H1 (cell line): ENCODE results near the gene VWF. TPM values are rescaled to one million over a fixed set of nuclear protein-coding genes. Genes with fewer than 3 reads are reported as not detected.

Experiments
- CTCF ChIA-PET: fragments of 300-600 bp; sonication (Branson Sonifier 250); formaldehyde crosslinking; loops from one replicate; lab custom pipeline; 2021; ENCODE audit not compliant: partially characterized antibody; lab: Charles Lee
- POLR2A ChIA-PET: fragments of 300-600 bp; sonication (Branson Sonifier 250); formaldehyde crosslinking; loops from one replicate; lab custom pipeline; 2021; ENCODE audit warnings: inconsistent platforms; ENCODE audit not compliant: partially characterized antibody; lab: Charles Lee
- DNase-seq, 2 experiments: peaks; one replicate each; pipeline versions ENCODE4 v3.0.0 to v3.0.0-alpha.2; 2010 to 2022; ENCODE audit warnings: low spot score in 2 of 2, low read depth in 1 of 2, mixed read lengths in 1 of 2
- FAIRE-seq: peaks from 2 replicates; lab custom pipeline; 2011; peaks lifted over from hg19 to GRCh38; lab: Jason Lieb, UNC
- H2AFZ ChIP-seq: 2 replicates; pipeline ENCODE4 v1.8.1; 2012; ENCODE audit warnings: low read length, inconsistent platforms
- H2AK5ac ChIP-seq: 2 replicates; pipeline ENCODE4 v1.6.1; 2013; ENCODE audit warnings: low read depth, low read length
- H2BK120ac ChIP-seq: replicated peaks from 2 replicates; pipeline ENCODE3; 2013; ENCODE audit warnings: low read depth, low read length, inconsistent platforms
- H2BK12ac ChIP-seq: 2 replicates; pipeline ENCODE4 v1.6.1; 2013; ENCODE audit warnings: low read depth, low read length
- H2BK15ac ChIP-seq: 2 replicates; pipeline ENCODE4 v1.6.1; 2013; ENCODE audit warnings: low read length
- H2BK20ac ChIP-seq: 2 replicates; pipeline ENCODE4 v1.6.1; 2013; ENCODE audit warnings: low read length
- H2BK5ac ChIP-seq: 2 replicates; pipeline ENCODE4 v1.6.1; 2013; ENCODE audit warnings: low read depth, low read length
- H3K14ac ChIP-seq: 2 replicates; pipeline ENCODE4 v1.6.1; 2013; ENCODE audit warnings: inconsistent platforms; ENCODE audit not compliant: insufficient read length
- H3K18ac ChIP-seq: 2 replicates; pipeline ENCODE4 v1.6.1; 2013; ENCODE audit warnings: low read length; ENCODE audit errors: extremely low read depth
- H3K23ac ChIP-seq: 2 replicates; pipeline ENCODE4 v1.6.1; 2013; ENCODE audit warnings: inconsistent platforms; ENCODE audit not compliant: insufficient read length
- H3K23me2 ChIP-seq: 2 replicates; pipeline ENCODE4 v1.6.1; 2013; ENCODE audit warnings: low read depth, low read length
- H3K27ac ChIP-seq: 2 replicates; pipeline ENCODE4 v1.6.1; 2011; ENCODE audit warnings: low read depth, low read length, inconsistent platforms
- H3K27me3 ChIP-seq, 4 experiments: replicated peaks in 1 of 4; 1 replicate in 1 of 4; 2 replicates in 3 of 4; pipeline versions ENCODE4 v1.6.1 to v1.8.1; 2011 to 2013; ENCODE audit warnings: low read length in 3 of 4, mild to moderate bottlenecking in 3 of 4, inconsistent platforms in 2 of 4, mixed read lengths in 2 of 4, moderate library complexity in 1 of 4; ENCODE audit not compliant: control insufficient read depth in 3 of 4, insufficient read depth in 3 of 4; ENCODE audit errors: extremely low read depth in 1 of 4
- H3K36me3 ChIP-seq, 4 experiments: 2 replicates each; pipeline versions ENCODE4 v1.6.1 to v1.8.1; 2011 to 2013; ENCODE audit warnings: mild to moderate bottlenecking in 4 of 4, low read length in 3 of 4, moderate library complexity in 2 of 4, control low read depth in 1 of 4, inconsistent platforms in 1 of 4; ENCODE audit not compliant: insufficient read depth in 4 of 4, control insufficient read depth in 2 of 4
- H3K4ac ChIP-seq: replicated peaks from 2 replicates; pipeline ENCODE3; 2013; ENCODE audit warnings: low read length, low read depth, mixed read lengths, inconsistent platforms; ENCODE audit not compliant: insufficient read length
- H3K4me1 ChIP-seq, 4 experiments: replicated peaks in 1 of 4; 1 replicate in 1 of 4; 2 replicates in 3 of 4; pipeline versions ENCODE4 v1.6.1 to v1.8.1; 2011 to 2013; ENCODE audit warnings: low read length in 3 of 4, inconsistent platforms in 2 of 4, mixed read lengths in 1 of 4; ENCODE audit not compliant: insufficient read depth in 4 of 4, control insufficient read depth in 3 of 4
- H3K4me2 ChIP-seq, 2 experiments: 2 replicates each; pipeline versions ENCODE4 v1.6.1 to v1.8.1; 2011 to 2013; ENCODE audit warnings: low read depth in 2 of 2, low read length in 2 of 2, control low read depth in 1 of 2, inconsistent platforms in 1 of 2, mild to moderate bottlenecking in 1 of 2; ENCODE audit not compliant: insufficient read depth in 1 of 2
- H3K4me3 ChIP-seq, 4 experiments: fragments of 200-600, 300-600 bp in 1 of 4; sonication (generic), shearing (Covaris generic), sonication (Bioruptor Twin) in 1 of 4; 2 replicates each; pipeline versions ENCODE4 v1.5.1 to v1.8.1; 2011 to 2016; ENCODE audit warnings: low read length in 4 of 4, low read depth in 3 of 4, control low read depth in 2 of 4, inconsistent platforms in 2 of 4, mild to moderate bottlenecking in 2 of 4, mixed read lengths in 1 of 4, moderate library complexity in 1 of 4; ENCODE audit not compliant: insufficient read depth in 2 of 4; ENCODE audit errors: extremely low read depth in 1 of 4
- H3K56ac ChIP-seq: replicated peaks from 2 replicates; pipeline ENCODE3; 2013; ENCODE audit warnings: low read depth, mild to moderate bottlenecking, mixed read lengths, low read length, inconsistent platforms; ENCODE audit not compliant: insufficient read length
- H3K79me1 ChIP-seq: 2 replicates; pipeline ENCODE4 v1.6.1; 2013; ENCODE audit warnings: low read depth, low read length, control low read depth
- H3K79me2 ChIP-seq, 2 experiments: 2 replicates each; pipeline versions ENCODE4 v1.6.1 to v1.8.1; 2012 to 2013; ENCODE audit warnings: low read length in 2 of 2, mild to moderate bottlenecking in 2 of 2, inconsistent platforms in 1 of 2; ENCODE audit not compliant: insufficient read depth in 2 of 2, control insufficient read depth in 1 of 2
- H3K9ac ChIP-seq, 4 experiments: replicated peaks in 1 of 4; 1 replicate in 1 of 4; 2 replicates in 3 of 4; pipeline versions ENCODE4 v1.6.1 to v1.8.1; 2011 to 2013; ENCODE audit warnings: low read depth in 3 of 4, low read length in 3 of 4, control low read depth in 2 of 4, mild to moderate bottlenecking in 2 of 4, moderate library complexity in 2 of 4, inconsistent platforms in 1 of 4; ENCODE audit errors: extremely low read depth in 1 of 4
- H3K9me3 ChIP-seq, 2 experiments: 2 replicates each; pipeline versions ENCODE4 v1.6.1 to v1.8.1; 2012 to 2013; ENCODE audit warnings: mild to moderate bottlenecking in 2 of 2, moderate library complexity in 2 of 2, control low read depth in 1 of 2, inconsistent platforms in 1 of 2, low read depth in 1 of 2, low read length in 1 of 2, mixed read lengths in 1 of 2; ENCODE audit not compliant: insufficient read depth in 2 of 2
- H4K20me1 ChIP-seq, 2 experiments: replicated peaks in 1 of 2; 2 replicates each; pipeline versions ENCODE3 to v1.8.1; 2011 to 2013; ENCODE audit warnings: inconsistent platforms in 2 of 2, low read length in 2 of 2, mild to moderate bottlenecking in 1 of 2; ENCODE audit not compliant: insufficient read depth in 2 of 2, control insufficient read depth in 1 of 2
- H4K5ac ChIP-seq: 2 replicates; pipeline ENCODE4 v1.6.1; 2013; ENCODE audit warnings: low read length, low read depth, mixed read lengths, inconsistent platforms; ENCODE audit not compliant: insufficient read length
- H4K8ac ChIP-seq: 2 replicates; pipeline ENCODE4 v1.8.0; 2013; ENCODE audit warnings: mild to moderate bottlenecking, moderate library complexity, low read length, inconsistent platforms; ENCODE audit not compliant: insufficient read depth; ENCODE audit errors: extremely low read depth
- H4K91ac ChIP-seq: replicated peaks from 2 replicates; pipeline ENCODE3; 2013; ENCODE audit warnings: low read length, mixed read lengths, inconsistent platforms; ENCODE audit not compliant: insufficient read length
- BRCA1 ChIP-seq: IDR thresholded peaks from 2 replicates; pipeline ENCODE4 v1.6.1; 2012; ENCODE audit warnings: low read depth, low read length, improper control_type of control experiment
- EZH2 ChIP-seq: fragments of 200-600 bp; sonication (generic); IDR thresholded peaks from 2 replicates; pipeline ENCODE4 v1.7.1; 2012; ENCODE audit warnings: low read depth, mild to moderate bottlenecking, moderate library complexity, low read length, inconsistent platforms; ENCODE audit not compliant: severe bottlenecking
- JUN ChIP-seq: IDR thresholded peaks from 2 replicates; pipeline ENCODE4 v1.6.1; 2011; ENCODE audit warnings: low read depth, mild to moderate bottlenecking, improper control_type of control experiment, low read length
- WGBS, 2 experiments: shearing (Covaris generic) in 1 of 2; methylation state at CpG; one replicate each; pipeline versions ENCODE4 v1.1.6 to v1.1.7; 2013 to 2015; ENCODE audit warnings: low lambda C conversion rate in 2 of 2, mixed read lengths in 2 of 2, inconsistent platforms in 1 of 2, low coverage in 1 of 2, missing lambda C conversion rate in 1 of 2; ENCODE audit not compliant: insufficient replicate concordance in 2 of 2, insufficient coverage in 1 of 2, insufficient read length in 1 of 2; ENCODE audit errors: extremely low coverage in 1 of 2, missing lambda C conversion rate in 1 of 2; 5-methylcytosine and 5-hydroxymethylcytosine counted together
- polyA plus RNA-seq, 7 experiments: library from polyadenylated mRNA; depleted of rRNA in 3 of 7; stranded (reverse) in 5 of 7; unstranded in 2 of 7; fragments of >200 nt in 5 of 7; fragments of 200-250 nt in 2 of 7; gene quantifications; 1 replicate in 5 of 7; 2 replicates in 1 of 7; 4 replicates in 1 of 7; pipeline versions ENCODE4 v1.2.1 to v1.2.3, GENCODE V29; 2011 to 2013; ENCODE audit warnings: missing spikeins in 2 of 7, mixed read lengths in 2 of 7
- total RNA-seq: library from RNA; stranded (reverse); fragmentation: NEBNext Ultra II Directional; extraction: Animal tissue kit (Norgen Biotek cat#: 25700); gene quantifications from 2 replicates; pipeline ENCODE4 v1.2.1, GENCODE V29; 2021

VWF gene
- total and polyA plus RNA-seq, 2 of the 8 experiments (the other 6 are each of a cell fraction or from before 2014, with no cell fraction given): 0.39 to 0.60 TPM

DNA sequence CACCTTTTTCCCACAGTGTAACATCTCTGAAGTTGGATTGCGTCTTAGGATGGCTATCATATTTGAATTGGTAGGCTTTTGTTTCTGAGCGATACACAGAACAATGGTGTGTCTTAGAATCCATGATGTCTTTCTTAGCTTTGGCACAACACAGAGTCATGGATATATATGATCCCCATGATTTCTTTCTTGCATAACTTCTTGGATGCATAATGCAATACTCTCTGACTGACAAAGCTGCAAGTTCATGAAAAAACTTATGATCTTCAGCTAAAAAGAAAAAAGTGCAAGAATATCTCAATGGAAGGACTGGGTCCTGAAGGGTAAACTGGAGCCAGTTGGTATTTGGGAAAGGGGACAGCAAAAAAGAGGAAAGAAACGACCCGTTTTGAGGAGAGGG lies 48.1 kb downstream of the VWF start:
- POLR2A ChIA-PET: interaction anchor here (0.6 to 1.4 kb wide), 2 partner anchors 9 to 11 kb away, joined by 3 to 5 read pairs; no protein-coding TSS in a partner anchor
- Histone ChIP-seq H2BK5ac (no peak overlapping the region), H2BK20ac (no peak overlapping the region), H3K56ac (no peak overlapping the region), H4K8ac (no peak overlapping the region), H3K4me3 (no peak overlapping the region), H2BK15ac (no peak overlapping the region), H4K20me1 (no peaks in the 10 kb centered on the region), H3K79me1 (no peaks in the 10 kb centered on the region), H3K4ac (no peak overlapping the region), H3K18ac (no peak overlapping the region), H3K14ac (no peak overlapping the region), H2BK12ac (no peak overlapping the region), H3K79me2 (no peaks in the 10 kb centered on the region), H4K5ac (no peak overlapping the region), H3K4me1 (peaks cover 0 to 11% (median 5%) of the 10 kb centered on the region in 4 experiments; a peak in 2 of 7 replicates), H4K91ac (no peak overlapping the region), H3K36me3 (no peaks in the 10 kb centered on the region), H3K4me2 (no peak overlapping the region), H3K27me3 (no peaks in the 10 kb centered on the region), H3K27ac (no peak overlapping the region), H2AK5ac (no peak overlapping the region), H3K9me3 (no peaks in the 10 kb centered on the region), H2BK120ac (no peak overlapping the region), H3K23me2 (no peaks in the 10 kb centered on the region), H3K9ac (no peak overlapping the region), H3K23ac (no peak overlapping the region), H2AFZ (no peak overlapping the region)
- TF ChIP-seq BRCA1: no peak
- no peak for TF ChIP-seq EZH2
- TF ChIP-seq JUN: no peak
- WGBS, 2 experiments: 76% methylated on average over 4 of the region's 4 CpGs; no CpG with 5 or more reads in 1 of the 2 experiments
- no peak for DNase-seq
- no peak for FAIRE-seq
- CTCF ChIA-PET: interaction anchor here (0.6 to 2.3 kb wide), 4 partner anchors 8 to 119 kb away, joined by 3 to 7 read pairs (median 6); no protein-coding TSS in a partner anchor
